Vagina (tissue), 2 donors: Measurements from ENCODE around the gene NXT2.

Experiments
- POLR2A ChIP-seq, 2 donors: fragments of 450-650 bp; IDR thresholded peaks; one replicate each; pipeline ENCODE4 v1.6.1; 2017; ENCODE audit warnings: antibody characterized with exemption in 2 of 2, mild to moderate bottlenecking in 2 of 2, moderate library complexity in 2 of 2
- POLR2AphosphoS5 ChIP-seq, 2 donors: sonication (generic); formaldehyde crosslinking; IDR thresholded peaks; one replicate each; pipeline ENCODE4 v1.9.0; 2017; ENCODE audit warnings: antibody characterized with exemption in 2 of 2, mild to moderate bottlenecking in 2 of 2, low read depth in 1 of 2; ENCODE audit not compliant: insufficient read depth in 1 of 2
- TF ChIP-seq, protein P1 (sequence below), 3 experiments: fragments of 450-650 bp in 2 of 3; fragments of 200-600 bp in 1 of 3; sonication (generic) in 1 of 3; IDR thresholded peaks; one replicate each; pipeline ENCODE4 v1.5.1; 2017 to 2019; ENCODE audit warnings: antibody characterized with exemption in 3 of 3, mild to moderate bottlenecking in 2 of 3, moderate library complexity in 2 of 3

DNA sequence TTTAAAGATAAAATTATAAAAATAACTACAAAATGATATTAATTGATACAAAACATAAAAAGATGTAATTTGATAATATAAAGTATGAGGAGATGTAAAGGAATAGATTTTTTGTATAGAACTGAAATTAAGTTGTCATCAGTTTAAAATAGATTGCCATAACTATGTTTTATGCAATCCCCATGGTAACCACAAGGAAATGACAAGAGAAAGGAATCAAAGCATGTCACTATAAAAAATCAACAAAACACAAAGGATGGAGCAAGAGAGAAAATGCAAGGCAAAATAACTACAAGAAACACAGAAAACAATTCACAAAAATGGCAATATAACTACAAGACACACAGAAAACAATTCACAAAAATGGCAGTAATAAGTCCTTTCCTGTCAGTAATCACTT is 27.7 kb upstream of the NXT2 start:
- TF ChIP-seq, protein P1, sequence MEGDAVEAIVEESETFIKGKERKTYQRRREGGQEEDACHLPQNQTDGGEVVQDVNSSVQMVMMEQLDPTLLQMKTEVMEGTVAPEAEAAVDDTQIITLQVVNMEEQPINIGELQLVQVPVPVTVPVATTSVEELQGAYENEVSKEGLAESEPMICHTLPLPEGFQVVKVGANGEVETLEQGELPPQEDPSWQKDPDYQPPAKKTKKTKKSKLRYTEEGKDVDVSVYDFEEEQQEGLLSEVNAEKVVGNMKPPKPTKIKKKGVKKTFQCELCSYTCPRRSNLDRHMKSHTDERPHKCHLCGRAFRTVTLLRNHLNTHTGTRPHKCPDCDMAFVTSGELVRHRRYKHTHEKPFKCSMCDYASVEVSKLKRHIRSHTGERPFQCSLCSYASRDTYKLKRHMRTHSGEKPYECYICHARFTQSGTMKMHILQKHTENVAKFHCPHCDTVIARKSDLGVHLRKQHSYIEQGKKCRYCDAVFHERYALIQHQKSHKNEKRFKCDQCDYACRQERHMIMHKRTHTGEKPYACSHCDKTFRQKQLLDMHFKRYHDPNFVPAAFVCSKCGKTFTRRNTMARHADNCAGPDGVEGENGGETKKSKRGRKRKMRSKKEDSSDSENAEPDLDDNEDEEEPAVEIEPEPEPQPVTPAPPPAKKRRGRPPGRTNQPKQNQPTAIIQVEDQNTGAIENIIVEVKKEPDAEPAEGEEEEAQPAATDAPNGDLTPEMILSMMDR (IDR thresholded peaks at IDR 0.05), result no peak
- TF ChIP-seq POLR2A (IDR thresholded peaks at IDR 0.05), result no peak
- no peak for TF ChIP-seq POLR2AphosphoS5 (IDR thresholded peaks at IDR 0.05; ENCODE audit: insufficient read depth in 1 of 2, low read depth in 1 of 2)
